HepG2 (cell line): Measurements from ENCODE around the gene S100A13. TPM values are rescaled to one million over a fixed set of nuclear protein-coding genes. Genes with fewer than 3 reads are reported as not detected.
A peak's percentile ranks its signal among the peaks of the same experiment; 100 is the strongest.

Source experiments
- ATF7 ChIP-seq, 2 experiments: fragments of 450-650 bp in 1 of 2; sonication (generic) in 1 of 2; formaldehyde crosslinking in 1 of 2; IDR thresholded peaks; 2 replicates each; pipeline versions ENCODE4 v1.4.0 to v1.6.1; 2016 to 2020; ENCODE audit warnings: antibody characterized with exemption in 1 of 2, mild to moderate bottlenecking in 1 of 2, missing genetic modification reagents in 1 of 2
- ATF7-NPFF ChIP-seq: sonication (generic); formaldehyde crosslinking; IDR thresholded peaks from 2 replicates; pipeline ENCODE4 v1.8.1; 2023; ENCODE audit warnings: mild to moderate bottlenecking, low read depth, missing genetic modification reagents, moderate library complexity
- MBNL3 ChIP-seq: fragments of 250-450 bp; sonication (Bioruptor Pico); conservative IDR thresholded peaks from 2 replicates; pipeline ENCODE4 v1.8.0; 2022; ENCODE audit warnings: mild to moderate bottlenecking, inconsistent platforms
- MED8 ChIP-seq: sonication (generic); formaldehyde crosslinking; IDR thresholded peaks from 2 replicates; pipeline ENCODE4 v1.8.1; 2023; ENCODE audit warnings: mild to moderate bottlenecking, missing genetic modification reagents; ENCODE audit not compliant: insufficient replicate concordance
- MIER2 ChIP-seq: IDR thresholded peaks from 2 replicates; pipeline ENCODE4 v1.6.1; 2016; ENCODE audit warnings: missing biosample characterization, missing genetic modification reagents
- MIER3 ChIP-seq: IDR thresholded peaks from 2 replicates; pipeline ENCODE4 v1.6.1; 2016; ENCODE audit warnings: missing compliant biosample characterization, borderline replicate concordance
- NFYB ChIP-seq: sonication (generic); formaldehyde crosslinking; IDR thresholded peaks from 2 replicates; pipeline ENCODE4 v1.4.0; 2020; ENCODE audit warnings: missing genetic modification reagents
- SP2 ChIP-seq: sonication (generic); formaldehyde crosslinking; IDR thresholded peaks from 2 replicates; pipeline ENCODE4 v1.5.1; 2020; ENCODE audit warnings: mild to moderate bottlenecking, missing genetic modification reagents
- SRSF1 ChIP-seq: fragments of 200-400 bp; formaldehyde crosslinking; optimal IDR thresholded peaks from 2 replicates; pipeline ENCODE3; 2017; ENCODE audit warnings: mild to moderate bottlenecking, low read depth, low read length, moderate library complexity
- ZFP62 ChIP-seq: sonication (generic); formaldehyde crosslinking; IDR thresholded peaks from 2 replicates; pipeline ENCODE4 v1.4.0; 2020; ENCODE audit warnings: missing genetic modification reagents
- ZNF292 ChIP-seq: sonication (generic); formaldehyde crosslinking; IDR thresholded peaks from 2 replicates; pipeline ENCODE4 v1.8.1; 2022; ENCODE audit warnings: mild to moderate bottlenecking, low read depth, missing genetic modification reagents, borderline replicate concordance
- ZNF33A ChIP-seq: sonication (generic); formaldehyde crosslinking; IDR thresholded peaks from 2 replicates; pipeline ENCODE4 v1.5.1; 2020; ENCODE audit warnings: missing genetic modification reagents, mild to moderate bottlenecking, moderate library complexity, borderline replicate concordance
- ZSCAN21 ChIP-seq: sonication (generic); formaldehyde crosslinking; IDR thresholded peaks from 2 replicates; pipeline ENCODE4 v1.8.0; 2022; ENCODE audit warnings: mild to moderate bottlenecking, missing genetic modification reagents, moderate library complexity, borderline replicate concordance
- polyA plus RNA-seq, 8 experiments: library from polyadenylated mRNA; depleted of rRNA in 3 of 8; stranded (reverse) in 7 of 8; unstranded in 1 of 8; fragments of >200 nt; fragmentation: Illumina TruSeq in 4 of 8; extraction: Trizol in 4 of 8; gene quantifications; 2 replicates each; pipeline versions ENCODE4 v1.2.1 to v1.2.3, GENCODE V29; 2011 to 2016; ENCODE audit warnings: low read depth in 4 of 8, missing spikeins in 1 of 8, mixed read lengths in 1 of 8; ENCODE audit not compliant: insufficient read depth in 1 of 8
- total RNA-seq, 5 experiments: library from RNA; depleted of rRNA; stranded (reverse); fragments of >200 nt; fragmentation: Illumina TruSeq; extraction: Trizol; gene quantifications; 2 replicates each; pipeline ENCODE4 v1.2.3, GENCODE V29; 2016; ENCODE audit warnings: low read depth in 1 of 5
- TF ChIP-seq, protein P1 (sequence below): sonication (generic); formaldehyde crosslinking; conservative IDR thresholded peaks from 2 replicates; pipeline ENCODE4 v1.4.0; 2020; ENCODE audit warnings: mild to moderate bottlenecking, missing genetic modification reagents, moderate library complexity
- TF ChIP-seq, protein P2 (sequence below): sonication (generic); formaldehyde crosslinking; IDR thresholded peaks from 2 replicates; pipeline ENCODE4 v1.5.0; 2020; ENCODE audit warnings: missing genetic modification reagents
- TF ChIP-seq, protein P3 (sequence below): sonication (generic); formaldehyde crosslinking; IDR thresholded peaks from 2 replicates; pipeline ENCODE4 v1.5.1; 2020; ENCODE audit warnings: missing genetic modification reagents, mild to moderate bottlenecking, borderline replicate concordance
- TF ChIP-seq, protein P4 (sequence below): sonication (generic); formaldehyde crosslinking; IDR thresholded peaks from 2 replicates; pipeline ENCODE4 v1.4.0; 2020; ENCODE audit warnings: missing genetic modification reagents
- TF ChIP-seq, protein P5 (sequence below): IDR thresholded peaks from 2 replicates; pipeline ENCODE4 v1.6.1; 2012; ENCODE audit warnings: low read depth, low read length, improper control_type of control experiment
- TF ChIP-seq, protein P6 (sequence below): sonication (generic); formaldehyde crosslinking; IDR thresholded peaks from 2 replicates; pipeline ENCODE4 v1.5.0; 2020; ENCODE audit warnings: missing genetic modification reagents

Gene S100A13
- total and polyA plus RNA-seq, 2 of the 13 experiments (the other 11 are each of a cell fraction or from before 2014, with no cell fraction given), result 89.5 to 172 TPM

DNA sequence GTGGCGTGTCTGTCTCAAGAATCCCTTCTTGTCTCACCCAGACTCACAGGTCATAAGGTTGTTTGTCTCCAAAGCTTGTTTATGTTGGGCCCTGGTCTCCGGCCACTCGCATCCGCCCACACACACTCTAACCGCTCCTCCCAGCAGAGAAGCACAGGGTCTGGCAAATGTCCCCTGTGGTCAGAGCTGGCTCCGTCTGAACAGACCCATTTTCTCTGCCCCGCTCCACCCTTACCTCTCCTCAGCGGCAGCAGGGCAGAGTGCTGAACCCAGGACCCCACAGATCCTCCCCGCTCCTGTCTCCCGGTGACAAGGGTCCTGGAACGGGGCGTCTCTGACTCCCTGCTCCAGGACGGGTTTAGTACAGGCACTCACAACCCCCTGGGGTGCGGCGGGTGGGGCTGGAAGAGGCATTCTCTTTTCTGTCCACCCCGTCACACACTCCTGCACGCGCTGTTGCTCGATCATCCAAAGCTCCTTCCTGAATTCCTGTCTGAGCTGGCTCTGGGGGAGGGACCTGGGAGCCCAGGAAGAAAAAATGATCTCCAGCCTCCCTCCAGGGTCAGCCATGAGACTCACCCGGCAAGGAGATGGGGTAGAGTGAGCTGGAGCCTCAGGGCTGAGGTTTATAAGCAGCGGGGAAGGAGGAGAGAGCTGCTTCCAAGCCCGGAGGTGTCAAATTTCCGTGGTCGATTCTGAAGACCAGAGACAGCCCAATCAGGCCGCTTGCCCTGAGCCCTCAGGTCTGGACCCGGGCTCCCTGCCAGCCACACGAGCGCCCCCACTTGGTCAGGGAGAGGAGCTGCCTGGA is at the start of gene S100A13 (continued):
- TF ChIP-seq, protein P1, sequence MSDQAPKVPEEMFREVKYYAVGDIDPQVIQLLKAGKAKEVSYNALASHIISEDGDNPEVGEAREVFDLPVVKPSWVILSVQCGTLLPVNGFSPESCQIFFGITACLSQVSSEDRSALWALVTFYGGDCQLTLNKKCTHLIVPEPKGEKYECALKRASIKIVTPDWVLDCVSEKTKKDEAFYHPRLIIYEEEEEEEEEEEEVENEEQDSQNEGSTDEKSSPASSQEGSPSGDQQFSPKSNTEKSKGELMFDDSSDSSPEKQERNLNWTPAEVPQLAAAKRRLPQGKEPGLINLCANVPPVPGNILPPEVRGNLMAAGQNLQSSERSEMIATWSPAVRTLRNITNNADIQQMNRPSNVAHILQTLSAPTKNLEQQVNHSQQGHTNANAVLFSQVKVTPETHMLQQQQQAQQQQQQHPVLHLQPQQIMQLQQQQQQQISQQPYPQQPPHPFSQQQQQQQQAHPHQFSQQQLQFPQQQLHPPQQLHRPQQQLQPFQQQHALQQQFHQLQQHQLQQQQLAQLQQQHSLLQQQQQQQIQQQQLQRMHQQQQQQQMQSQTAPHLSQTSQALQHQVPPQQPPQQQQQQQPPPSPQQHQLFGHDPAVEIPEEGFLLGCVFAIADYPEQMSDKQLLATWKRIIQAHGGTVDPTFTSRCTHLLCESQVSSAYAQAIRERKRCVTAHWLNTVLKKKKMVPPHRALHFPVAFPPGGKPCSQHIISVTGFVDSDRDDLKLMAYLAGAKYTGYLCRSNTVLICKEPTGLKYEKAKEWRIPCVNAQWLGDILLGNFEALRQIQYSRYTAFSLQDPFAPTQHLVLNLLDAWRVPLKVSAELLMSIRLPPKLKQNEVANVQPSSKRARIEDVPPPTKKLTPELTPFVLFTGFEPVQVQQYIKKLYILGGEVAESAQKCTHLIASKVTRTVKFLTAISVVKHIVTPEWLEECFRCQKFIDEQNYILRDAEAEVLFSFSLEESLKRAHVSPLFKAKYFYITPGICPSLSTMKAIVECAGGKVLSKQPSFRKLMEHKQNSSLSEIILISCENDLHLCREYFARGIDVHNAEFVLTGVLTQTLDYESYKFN (CRISPR knock-in tag), result peak; percentile 46
- TF ChIP-seq, protein P2, sequence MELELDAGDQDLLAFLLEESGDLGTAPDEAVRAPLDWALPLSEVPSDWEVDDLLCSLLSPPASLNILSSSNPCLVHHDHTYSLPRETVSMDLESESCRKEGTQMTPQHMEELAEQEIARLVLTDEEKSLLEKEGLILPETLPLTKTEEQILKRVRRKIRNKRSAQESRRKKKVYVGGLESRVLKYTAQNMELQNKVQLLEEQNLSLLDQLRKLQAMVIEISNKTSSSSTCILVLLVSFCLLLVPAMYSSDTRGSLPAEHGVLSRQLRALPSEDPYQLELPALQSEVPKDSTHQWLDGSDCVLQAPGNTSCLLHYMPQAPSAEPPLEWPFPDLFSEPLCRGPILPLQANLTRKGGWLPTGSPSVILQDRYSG (CRISPR knock-in tag), result no peak
- TF ChIP-seq ZNF33A (no peak), MBNL3 (CRISPR knock-in tag) (no peak), SRSF1 (no peak), ATF7-NPFF (CRISPR knock-in tag) (peak; percentile 34; the same call in 1 of the 2 replicates), MIER3 (CRISPR knock-in tag) (peak; percentile 35; the same call in 1 of the 2 replicates), ZNF292 (CRISPR knock-in tag) (no peak; the same call in 1 of the 2 replicates), ZFP62 (CRISPR knock-in tag) (no peak), MIER2 (no peak), MED8 (CRISPR knock-in tag) (peak; percentile 57), ZSCAN21 (CRISPR knock-in tag) (0 out of 2 replicates have a peak, but pooled peaks have one; percentile 24), NFYB (CRISPR knock-in tag) (peak; percentile 51), SP2 (no peak), ATF7 (IDR thresholded peaks at IDR 0.05) (no peak), ATF7 (CRISPR knock-in tag; IDR thresholded peaks at IDR 0.05) (no peak)
- TF ChIP-seq, protein P3, sequence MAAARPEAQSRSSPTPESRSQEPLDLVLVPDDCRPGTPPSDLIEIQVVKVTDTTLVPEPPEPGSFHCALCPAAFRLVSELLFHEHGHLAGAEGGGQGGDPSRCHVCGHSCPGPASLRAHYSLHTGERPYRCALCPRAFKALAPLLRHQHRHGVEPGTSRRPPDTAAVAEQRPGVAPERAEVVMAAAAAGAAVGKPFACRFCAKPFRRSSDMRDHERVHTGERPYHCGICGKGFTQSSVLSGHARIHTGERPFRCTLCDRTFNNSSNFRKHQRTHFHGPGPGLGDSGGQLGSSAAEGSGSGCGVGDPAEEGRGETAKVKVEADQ, result no peak
- TF ChIP-seq, protein P4, sequence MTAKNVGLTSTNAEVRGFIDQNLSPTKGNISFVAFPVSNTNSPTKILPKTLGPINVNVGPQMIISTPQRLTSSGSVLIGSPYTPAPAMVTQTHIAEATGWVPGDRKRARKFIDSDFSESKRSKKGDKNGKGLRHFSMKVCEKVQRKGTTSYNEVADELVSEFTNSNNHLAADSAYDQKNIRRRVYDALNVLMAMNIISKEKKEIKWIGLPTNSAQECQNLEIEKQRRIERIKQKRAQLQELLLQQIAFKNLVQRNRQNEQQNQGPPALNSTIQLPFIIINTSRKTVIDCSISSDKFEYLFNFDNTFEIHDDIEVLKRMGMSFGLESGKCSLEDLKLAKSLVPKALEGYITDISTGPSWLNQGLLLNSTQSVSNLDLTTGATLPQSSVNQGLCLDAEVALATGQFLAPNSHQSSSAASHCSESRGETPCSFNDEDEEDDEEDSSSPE (CRISPR knock-in tag), result peak; percentile 28; the same call in 1 of the 2 replicates
- TF ChIP-seq, protein P5, sequence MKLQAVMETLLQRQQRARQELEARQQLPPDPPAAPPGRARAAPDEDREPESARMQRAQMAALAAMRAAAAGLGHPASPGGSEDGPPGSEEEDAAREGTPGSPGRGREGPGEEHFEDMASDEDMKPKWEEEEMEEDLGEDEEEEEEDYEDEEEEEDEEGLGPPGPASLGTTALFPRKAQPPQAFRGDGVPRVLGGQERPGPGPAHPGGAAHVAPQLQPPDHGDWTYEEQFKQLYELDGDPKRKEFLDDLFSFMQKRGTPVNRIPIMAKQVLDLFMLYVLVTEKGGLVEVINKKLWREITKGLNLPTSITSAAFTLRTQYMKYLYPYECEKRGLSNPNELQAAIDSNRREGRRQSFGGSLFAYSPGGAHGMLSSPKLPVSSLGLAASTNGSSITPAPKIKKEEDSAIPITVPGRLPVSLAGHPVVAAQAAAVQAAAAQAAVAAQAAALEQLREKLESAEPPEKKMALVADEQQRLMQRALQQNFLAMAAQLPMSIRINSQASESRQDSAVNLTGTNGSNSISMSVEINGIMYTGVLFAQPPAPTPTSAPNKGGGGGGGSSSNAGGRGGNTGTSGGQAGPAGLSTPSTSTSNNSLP, result no peak
- TF ChIP-seq, protein P6, sequence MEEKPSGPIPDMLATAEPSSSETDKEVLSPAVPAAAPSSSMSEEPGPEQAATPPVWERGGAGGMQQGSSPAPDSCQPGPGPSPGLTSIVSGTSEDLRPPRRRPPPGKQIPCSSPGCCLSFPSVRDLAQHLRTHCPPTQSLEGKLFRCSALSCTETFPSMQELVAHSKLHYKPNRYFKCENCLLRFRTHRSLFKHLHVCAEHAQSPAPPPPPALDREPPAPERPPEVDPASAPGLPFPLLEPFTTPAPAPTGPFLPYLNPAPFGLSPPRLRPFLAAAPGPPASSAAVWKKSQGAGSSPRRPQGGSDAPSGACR (CRISPR knock-in tag), result peak; percentile 56; the same call in 1 of the 2 replicates
